ENCODE data around the gene SYPL2.
A peak's percentile ranks its signal among the peaks of the same experiment; 100 is the strongest.

Gene SYPL2

DNA sequence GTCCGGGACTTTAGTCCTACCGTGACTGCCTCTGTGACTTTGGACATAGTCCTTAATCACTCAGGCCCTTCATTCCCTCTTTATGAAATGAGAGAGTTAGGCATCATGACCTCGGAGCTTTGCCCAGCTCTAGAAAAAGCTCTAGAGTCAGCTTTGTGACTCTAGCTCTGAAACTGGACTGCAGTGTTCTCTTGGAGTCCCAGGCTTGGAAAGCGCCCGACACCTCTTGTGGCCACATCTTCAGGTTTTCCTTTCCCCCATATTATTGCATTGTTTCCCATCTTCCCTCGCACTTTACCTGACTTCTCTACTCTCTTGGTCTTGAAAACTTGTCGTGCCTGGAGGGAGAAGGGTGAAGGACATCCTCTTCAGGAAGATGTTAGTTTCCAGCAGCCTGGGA lies 55.7 kb downstream of the SYPL2 start:
- no peak overlapping the region for H3K4me3 ChIP-seq (ENCODE audit: low read length)
- DNase-seq (ENCODE audit: low read depth) = no peak
- TF ChIP-seq, protein P1, sequence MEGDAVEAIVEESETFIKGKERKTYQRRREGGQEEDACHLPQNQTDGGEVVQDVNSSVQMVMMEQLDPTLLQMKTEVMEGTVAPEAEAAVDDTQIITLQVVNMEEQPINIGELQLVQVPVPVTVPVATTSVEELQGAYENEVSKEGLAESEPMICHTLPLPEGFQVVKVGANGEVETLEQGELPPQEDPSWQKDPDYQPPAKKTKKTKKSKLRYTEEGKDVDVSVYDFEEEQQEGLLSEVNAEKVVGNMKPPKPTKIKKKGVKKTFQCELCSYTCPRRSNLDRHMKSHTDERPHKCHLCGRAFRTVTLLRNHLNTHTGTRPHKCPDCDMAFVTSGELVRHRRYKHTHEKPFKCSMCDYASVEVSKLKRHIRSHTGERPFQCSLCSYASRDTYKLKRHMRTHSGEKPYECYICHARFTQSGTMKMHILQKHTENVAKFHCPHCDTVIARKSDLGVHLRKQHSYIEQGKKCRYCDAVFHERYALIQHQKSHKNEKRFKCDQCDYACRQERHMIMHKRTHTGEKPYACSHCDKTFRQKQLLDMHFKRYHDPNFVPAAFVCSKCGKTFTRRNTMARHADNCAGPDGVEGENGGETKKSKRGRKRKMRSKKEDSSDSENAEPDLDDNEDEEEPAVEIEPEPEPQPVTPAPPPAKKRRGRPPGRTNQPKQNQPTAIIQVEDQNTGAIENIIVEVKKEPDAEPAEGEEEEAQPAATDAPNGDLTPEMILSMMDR (conservative IDR thresholded peaks at IDR 0.05; ENCODE audit: low read length) = no peak

DNA sequence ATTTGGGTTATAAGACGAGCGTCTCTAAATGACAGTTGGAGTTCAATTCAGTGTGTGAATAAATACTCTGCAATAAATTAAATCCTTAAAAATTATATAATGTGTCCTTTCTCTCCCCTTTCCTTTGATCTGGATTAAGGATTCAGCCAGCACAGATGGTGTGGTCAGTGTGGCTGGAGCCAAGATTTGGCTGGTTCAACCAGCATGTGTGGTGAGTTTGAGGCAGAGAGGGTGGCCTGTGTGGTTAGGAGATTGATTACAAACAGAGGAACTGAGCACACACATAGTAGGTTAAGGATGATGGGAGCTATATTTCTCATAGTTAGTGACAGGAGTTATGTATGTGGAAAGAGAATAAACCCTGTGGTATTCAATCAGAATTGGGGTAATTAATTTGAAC lies 57.4 kb downstream of the SYPL2 start:
- H3K4me3 ChIP-seq (ENCODE audit: low read length) = no peak overlapping the region
- TF ChIP-seq, protein P1 (conservative IDR thresholded peaks at IDR 0.05; ENCODE audit: low read length) = no peak
- DNase-seq (ENCODE audit: low read depth) = peak; percentile 63

DNA sequence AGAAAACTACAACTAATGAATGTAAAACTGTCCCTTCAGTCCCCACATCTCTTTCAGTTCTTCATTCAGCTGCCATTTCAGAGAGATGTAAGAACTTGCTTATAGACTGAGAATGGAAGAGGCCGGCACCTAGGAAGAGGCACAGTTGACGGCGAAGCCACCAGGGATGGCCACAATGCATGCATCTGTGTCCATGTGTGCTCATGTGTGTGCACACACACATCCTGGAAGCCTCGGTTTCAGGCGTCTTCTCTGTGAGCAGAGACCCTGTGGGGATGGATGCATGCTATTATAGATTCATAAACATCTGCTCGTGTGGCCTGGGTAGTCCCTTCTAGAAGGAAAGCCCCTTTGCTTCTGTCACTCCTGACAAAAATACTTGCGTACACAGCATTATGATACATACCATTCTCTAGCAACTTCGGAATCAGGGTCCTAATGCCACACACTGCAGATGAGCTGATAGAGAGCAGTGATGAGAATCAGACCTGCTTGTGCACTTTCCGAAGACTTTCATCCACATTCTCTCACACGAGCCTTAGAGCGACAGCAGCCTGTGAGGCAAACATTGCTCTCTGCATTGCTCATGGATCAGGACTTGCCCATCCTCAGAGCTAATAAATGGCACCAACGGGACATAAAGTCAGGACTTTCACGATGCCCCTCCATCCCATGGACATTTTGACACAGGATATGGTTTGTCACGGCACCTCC lies 60.9 kb downstream of the SYPL2 start:
- DNase-seq (ENCODE audit: low read depth) = no peak
- H3K4me3 ChIP-seq (ENCODE audit: low read length) = no peak overlapping the region
- TF ChIP-seq, protein P1 (conservative IDR thresholded peaks at IDR 0.05; ENCODE audit: low read length) = no peak

DNA sequence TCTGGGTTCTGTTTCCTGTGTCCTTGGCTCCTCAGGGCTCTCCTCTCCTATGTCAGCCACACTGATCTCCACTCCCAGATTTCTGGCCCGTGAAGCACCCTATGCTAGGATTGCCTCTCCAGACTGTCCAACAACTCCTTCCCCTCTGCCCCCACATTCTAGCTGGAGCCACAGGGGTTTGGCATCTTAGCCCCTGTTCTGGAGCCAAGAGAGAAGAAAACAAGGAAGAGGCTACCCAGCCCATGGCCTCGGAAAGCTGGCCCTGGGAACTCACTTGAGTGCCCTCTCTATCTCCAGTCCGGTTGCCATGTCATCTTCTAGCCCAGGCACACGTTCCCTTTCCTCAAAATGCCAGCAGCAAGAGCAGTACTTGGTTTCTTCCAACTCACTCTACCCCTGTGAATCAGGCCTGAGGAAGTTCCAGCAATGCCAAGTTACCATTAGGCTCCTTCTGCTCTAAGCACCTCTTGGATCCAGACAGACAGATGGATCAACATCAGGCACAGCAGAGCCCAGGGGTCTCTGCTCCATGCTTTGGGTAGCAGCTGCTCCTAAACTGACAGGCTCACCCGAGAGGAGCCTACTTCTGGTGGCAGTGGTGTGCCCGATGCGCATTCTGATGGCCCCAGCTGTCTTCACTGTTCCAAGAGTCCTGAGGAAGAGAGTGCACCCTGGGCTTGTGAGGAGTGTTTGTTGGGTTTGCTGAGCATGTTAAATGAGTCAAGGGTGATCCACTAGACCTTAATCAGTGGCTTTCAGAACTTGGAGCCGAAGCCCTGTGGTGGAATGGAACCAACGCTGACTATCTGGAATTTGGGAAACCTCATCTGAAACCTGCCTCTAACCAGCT lies 61.7 kb downstream of the SYPL2 start:
- no peak for DNase-seq (ENCODE audit: low read depth)
- TF ChIP-seq, protein P1 (conservative IDR thresholded peaks at IDR 0.05; ENCODE audit: low read length) = no peak
- no peak overlapping the region for H3K4me3 ChIP-seq (ENCODE audit: low read length)

DNA sequence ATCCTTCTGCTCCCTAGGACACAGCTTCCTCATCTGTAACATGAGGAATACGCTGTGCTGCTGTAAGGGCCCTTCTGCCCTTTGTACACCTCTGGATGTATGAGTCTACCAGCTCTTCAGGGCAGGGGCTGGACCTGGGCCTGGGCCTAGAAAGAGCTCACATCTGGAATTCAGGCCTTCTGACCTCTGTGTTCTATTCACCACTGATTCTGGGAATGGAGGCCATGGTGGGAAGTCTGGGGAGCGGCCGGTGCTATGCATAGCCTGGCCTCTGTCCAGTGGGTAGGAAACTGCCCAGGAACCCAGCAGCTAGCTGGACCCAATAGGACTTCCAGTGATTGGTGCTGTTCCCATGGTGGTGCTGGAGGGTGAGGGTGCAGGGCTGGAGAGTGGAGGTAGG lies 62.4 kb downstream of the SYPL2 start:
- TF ChIP-seq, protein P1 (conservative IDR thresholded peaks at IDR 0.05; ENCODE audit: low read length) = no peak
- no peak for DNase-seq (ENCODE audit: low read depth)
- H3K4me3 ChIP-seq (ENCODE audit: low read length) = no peak overlapping the region

DNA sequence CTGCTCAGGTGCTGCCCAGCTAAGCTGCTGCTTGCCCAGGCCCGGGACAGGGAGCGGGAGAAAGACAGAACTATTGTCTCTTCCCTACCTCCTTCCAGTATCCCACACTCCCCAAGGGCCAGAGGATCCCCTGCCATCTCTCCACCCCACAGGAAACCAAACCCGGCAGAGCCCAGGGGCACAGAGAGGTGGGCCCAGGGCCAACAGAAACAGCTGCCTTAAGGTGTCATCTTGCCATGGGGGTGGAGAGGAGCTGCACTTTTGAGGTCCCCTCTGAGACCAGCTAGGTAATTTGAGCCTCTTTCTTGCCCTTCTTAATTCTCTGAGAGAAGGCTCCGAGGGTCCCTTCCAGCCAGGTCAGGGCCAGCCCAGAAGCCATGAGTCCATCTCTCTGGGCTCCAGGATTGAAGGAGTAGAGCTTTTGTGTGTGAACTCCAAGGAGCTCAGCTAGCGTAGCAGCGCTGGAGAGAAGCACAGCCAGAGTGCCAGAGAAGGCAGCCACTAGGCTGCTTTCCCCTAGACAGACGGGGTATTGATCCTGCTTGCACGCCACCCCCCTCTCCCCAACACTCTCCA lies 63.6 kb downstream of the SYPL2 start:
- no peak overlapping the region for H3K4me3 ChIP-seq (ENCODE audit: low read length)
- no peak for DNase-seq (ENCODE audit: low read depth)
- TF ChIP-seq, protein P1 (conservative IDR thresholded peaks at IDR 0.05; ENCODE audit: low read length) = no peak

All from AG10803 (cell line).